H1 (cell line): ENCODE results near the gene HDAC8. TPM values are rescaled to one million over a fixed set of nuclear protein-coding genes. Genes with fewer than 3 reads are reported as not detected.

ENCODE experiments used
- CBX8 ChIP-seq: fragments of 300-800, 300-1000 bp; sonication (generic); IDR thresholded peaks from 2 replicates; pipeline ENCODE4 v1.7.1; 2016; ENCODE audit warnings: low read depth, low read length, borderline replicate concordance
- CHD7 ChIP-seq: fragments of 300-600 bp; sonication (generic); IDR thresholded peaks from 2 replicates; pipeline ENCODE4 v1.7.1; 2012; ENCODE audit warnings: low read length, moderate library complexity, mild to moderate bottlenecking, inconsistent platforms; ENCODE audit not compliant: insufficient replicate concordance
- EZH2 ChIP-seq: fragments of 200-600 bp; sonication (generic); IDR thresholded peaks from 2 replicates; pipeline ENCODE4 v1.7.1; 2012; ENCODE audit warnings: low read depth, mild to moderate bottlenecking, moderate library complexity, low read length, inconsistent platforms; ENCODE audit not compliant: severe bottlenecking
- HDAC2 ChIP-seq, 2 experiments: fragments of 300-600 bp in 1 of 2; sonication (generic) in 1 of 2; IDR thresholded peaks; 2 replicates each; pipeline ENCODE4 v1.6.1; 2011 to 2012; ENCODE audit warnings: low read depth in 2 of 2, low read length in 2 of 2, mild to moderate bottlenecking in 2 of 2, moderate library complexity in 2 of 2, borderline replicate concordance in 1 of 2, inconsistent platforms in 1 of 2
- HDAC6 ChIP-seq: IDR thresholded peaks from one replicate; pipeline ENCODE4 v1.7.1; 2012; ENCODE audit warnings: low read depth, mild to moderate bottlenecking, inconsistent platforms, low read length, moderate library complexity
- polyA plus RNA-seq, 7 experiments: library from polyadenylated mRNA; depleted of rRNA in 3 of 7; stranded (reverse) in 5 of 7; unstranded in 2 of 7; fragments of >200 nt in 5 of 7; fragments of 200-250 nt in 2 of 7; gene quantifications; 1 replicate in 5 of 7; 2 replicates in 1 of 7; 4 replicates in 1 of 7; pipeline versions ENCODE4 v1.2.1 to v1.2.3, GENCODE V29; 2011 to 2013; ENCODE audit warnings: missing spikeins in 2 of 7, mixed read lengths in 2 of 7
- total RNA-seq: library from RNA; stranded (reverse); fragmentation: NEBNext Ultra II Directional; extraction: Animal tissue kit (Norgen Biotek cat#: 25700); gene quantifications from 2 replicates; pipeline ENCODE4 v1.2.1, GENCODE V29; 2021

Gene HDAC8
- total and polyA plus RNA-seq, 2 of the 8 experiments (the other 6 are each of a cell fraction or from before 2014, with no cell fraction given): 9.7 to 20.3 TPM

GRCh38 chrX:72492499-72492898 is 80.1 kb downstream of the HDAC8 start (continued):
- TF ChIP-seq CHD7 (no peak), HDAC2 (IDR thresholded peaks at IDR 0.05; ENCODE audit: borderline replicate concordance in 1 of 2, low read depth in 2 of 2, low read length in 2 of 2) (no peak), EZH2 (no peak), HDAC6 (no peak), CBX8 (no peak)
